ENCODE measurements around the gene PON2. TPM values are rescaled to one million over a fixed set of nuclear protein-coding genes. Genes with fewer than 3 reads are reported as not detected.
A peak's percentile ranks its signal among the peaks of the same experiment; 100 is the strongest.
"Not testable (repeated sequence)": the region's sequence is repeated elsewhere in the genome, so short reads cannot be mapped to it uniquely, and the experiment has no call there.

PON2 gene
- total and polyA plus RNA-seq, 11 donors, result 16.6 to 50.6 (median 30.5) TPM

GRCh38 chr7:95395755-95396135 lies 39.1 kb downstream of the PON2 start:
- Histone ChIP-seq H3K9me3 (no peaks in the 10 kb centered on the region), H3K36me3 (no peaks in the 10 kb centered on the region), H3K4me1 (peaks cover 0 to 14% (median 0%) of the 10 kb centered on the region in 12 donors), H3K27ac (no peak overlapping the region), H3K27me3 (peaks cover 0 to 24% (median 6%) of the 10 kb centered on the region in 9 donors), H3K4me3 (peak overlapping the region in 11 of 12 donors; percentile 32 to 69 (median 59))
- DNase-seq (no peak), ATAC-seq (no peak)
- TF ChIP-seq CTCF (IDR thresholded peaks at IDR 0.05) (no peak), POLR2A (IDR thresholded peaks at IDR 0.05) (no peak)
- intact Hi-C loops (cut with DNase I), result loop anchor here in 1 of 10 donors (5.0 kb wide), 1 partner anchor 82 kb away; no protein-coding TSS in a partner anchor
- WGBS, 4 donors, result 72 to 85% (median 76%) methylated on average over 11 of the region's 11 CpGs

GRCh38 chr7:95394370-95394769 lies 40.5 kb downstream of the PON2 start:
- DNase-seq (no peak), ATAC-seq (no peak)
- intact Hi-C loops (cut with DNase I), result no loop called here
- Histone ChIP-seq H3K9me3 (no peaks in the 10 kb centered on the region), H3K27me3 (peaks cover 0 to 24% (median 6%) of the 10 kb centered on the region in 9 donors), H3K27ac (no peak overlapping the region), H3K4me1 (peaks cover 0 to 14% (median 0%) of the 10 kb centered on the region in 12 donors), H3K4me3 (no peak overlapping the region), H3K36me3 (no peaks in the 10 kb centered on the region)
- WGBS, 4 donors, result 78 to 91% (median 86%) methylated on average over 3 of the region's 3 CpGs
- no peak for TF ChIP-seq POLR2A (IDR thresholded peaks at IDR 0.05)

- peaks cover 0 to 18% (median 4%) of the 10 kb centered on the region in 9 donors for H3K27me3 ChIP-seq
- H3K4me1 ChIP-seq, result peaks cover 0 to 8% (median 0%) of the 10 kb centered on the region in 12 donors
- 71 to 75% (median 73%) methylated on average over 2 of the region's 2 CpGs for WGBS, 4 donors
- H3K27ac ChIP-seq, result no peak overlapping the region
- DNase-seq (no peak), ATAC-seq (no peak)
- no peaks in the 10 kb centered on the region for H3K36me3 ChIP-seq
- peaks cover 0 to 14% (median 0%) of the 10 kb centered on the region in 12 donors for H3K9me3 ChIP-seq
- intact Hi-C loops (cut with DNase I), result no loop called here
- no peak for TF ChIP-seq POLR2A (IDR thresholded peaks at IDR 0.05)
- TF ChIP-seq CTCF (IDR thresholded peaks at IDR 0.05), result no peak
- H3K4me3 ChIP-seq, result no peak overlapping the region
Observed at GRCh38 chr7:95391761-95392160, 43.1 kb downstream of the PON2 start.

GRCh38 chr7:95389516-95389915 lies 45.3 kb downstream of the PON2 start:
- Histone ChIP-seq H3K9me3 (peaks cover 0 to 14% (median 0%) of the 10 kb centered on the region in 12 donors), H3K27ac (no peak overlapping the region), H3K4me1 (no peaks in the 10 kb centered on the region), H3K27me3 (no peaks in the 10 kb centered on the region), H3K4me3 (no peak overlapping the region), H3K36me3 (no peaks in the 10 kb centered on the region)
- ATAC-seq, result no peak
- WGBS, 4 donors, result 84 to 92% (median 87%) methylated on average over 7 of the region's 7 CpGs
- TF ChIP-seq CTCF (IDR thresholded peaks at IDR 0.05) (no peak), POLR2A (IDR thresholded peaks at IDR 0.05) (no peak)
- DNase-seq, result no peak
- intact Hi-C loops (cut with DNase I), result no loop called here

- ATAC-seq; H3K27me3 ChIP-seq; H3K36me3 ChIP-seq; H3K4me1 ChIP-seq; DNase-seq; H3K4me3 ChIP-seq; H3K27ac ChIP-seq; intact Hi-C loops (cut with DNase I): not testable (repeated sequence)
- H3K9me3 ChIP-seq, result peaks cover 0 to 25% (median 1%) of the 10 kb centered on the region in 12 donors
- 86 to 96% (median 95%) methylated on average over 10 of the region's 10 CpGs for WGBS, 4 donors
Observed at GRCh38 chr7:95379457-95379856, 55.4 kb downstream of the PON2 start.

All from heart left ventricle (tissue), 16 donors.